ENCODE data around the gene AFG3L2. TPM values are rescaled to one million over a fixed set of nuclear protein-coding genes. Genes with fewer than 3 reads are reported as not detected.
"Not testable (repeated sequence)": the region's sequence is repeated elsewhere in the genome, so short reads cannot be mapped to it uniquely, and the experiment has no call there.

Gene AFG3L2
- total and polyA plus RNA-seq, 8 donors: 21.7 to 144 (median 44.0) TPM

GRCh38 chr18:12393510-12393909 lies 16.5 kb upstream of the AFG3L2 start:
- no peak overlapping the region for H3K27ac ChIP-seq
- TF ChIP-seq POLR2A (IDR thresholded peaks at IDR 0.05) (no peak), EP300 (IDR thresholded peaks at IDR 0.05) (no peak), CTCF (IDR thresholded peaks at IDR 0.05) (no peak), POLR2AphosphoS5 (IDR thresholded peaks at IDR 0.05) (no peak)
- no peaks in the 10 kb centered on the region for H3K36me3 ChIP-seq
- no peaks in the 10 kb centered on the region for H3K27me3 ChIP-seq
- no peaks in the 10 kb centered on the region for H3K4me1 ChIP-seq
- H3K4me3 ChIP-seq: no peak overlapping the region
- 67 to 85% (median 68%) methylated on average over 3 of the region's 3 CpGs for WGBS, 5 donors
- no peak for DNase-seq
- intact Hi-C loops (cut with DNase I; ENCODE audit: low total_unique reads): loop anchor here (5.0 kb wide), 1 partner anchor 269 kb away; no protein-coding TSS in a partner anchor
- no peaks in the 10 kb centered on the region for H3K9me3 ChIP-seq

GRCh38 chr18:12391487-12392165 lies 14.6 kb upstream of the AFG3L2 start:
- intact Hi-C loops (cut with DNase I; ENCODE audit: low total_unique reads): loop anchor here (5.0 kb wide), 1 partner anchor 271 kb away; no protein-coding TSS in a partner anchor
- Histone ChIP-seq H3K9me3 (no peaks in the 10 kb centered on the region), H3K4me3 (no peak overlapping the region), H3K27me3 (no peaks in the 10 kb centered on the region), H3K27ac (no peak overlapping the region), H3K36me3 (no peaks in the 10 kb centered on the region), H3K4me1 (no peaks in the 10 kb centered on the region)
- no peak for TF ChIP-seq POLR2A (IDR thresholded peaks at IDR 0.05)
- TF ChIP-seq CTCF (IDR thresholded peaks at IDR 0.05): peak in 6 of 7 experiments; percentile 3 to 87 (median 79)
- TF ChIP-seq POLR2AphosphoS5 (IDR thresholded peaks at IDR 0.05): peak in 1 of 3 donors; percentile 21
- DNase-seq: peak; percentile 61 to 87
- WGBS, 5 donors: 8 to 14% (median 12%) methylated on average over 9 of the region's 9 CpGs

GRCh38 chr18:12388442-12388841 lies 11.4 kb upstream of the AFG3L2 start:
- intact Hi-C loops (cut with DNase I; ENCODE audit: low total_unique reads): no loop called here
- Histone ChIP-seq H3K27me3 (no peaks in the 10 kb centered on the region), H3K36me3 (no peaks in the 10 kb centered on the region), H3K27ac (no peak overlapping the region), H3K4me1 (no peaks in the 10 kb centered on the region), H3K4me3 (no peak overlapping the region), H3K9me3 (no peaks in the 10 kb centered on the region)
- no peak for DNase-seq
- TF ChIP-seq EP300 (IDR thresholded peaks at IDR 0.05) (no peak), POLR2A (IDR thresholded peaks at IDR 0.05) (no peak), CTCF (IDR thresholded peaks at IDR 0.05) (no peak), POLR2AphosphoS5 (IDR thresholded peaks at IDR 0.05) (no peak)
- WGBS, 5 donors: 75 to 82% (median 77%) methylated on average over 3 of the region's 3 CpGs

- TF ChIP-seq EP300 (IDR thresholded peaks at IDR 0.05): no peak
- TF ChIP-seq POLR2A (IDR thresholded peaks at IDR 0.05): no peak
- no peak for TF ChIP-seq POLR2AphosphoS5 (IDR thresholded peaks at IDR 0.05)
- no peak for TF ChIP-seq CTCF (IDR thresholded peaks at IDR 0.05)
- Histone ChIP-seq H3K4me1 (no peaks in the 10 kb centered on the region), H3K9me3 (no peaks in the 10 kb centered on the region), H3K4me3 (no peak overlapping the region), H3K36me3 (no peaks in the 10 kb centered on the region), H3K27ac (no peak overlapping the region), H3K27me3 (no peaks in the 10 kb centered on the region)
- 70 to 80% (median 77%) methylated on average over 2 of the region's 2 CpGs for WGBS, 5 donors
- no peak for DNase-seq
- intact Hi-C loops (cut with DNase I; ENCODE audit: low total_unique reads): no loop called here
Measured at GRCh38 chr18:12384261-12384660, 7.2 kb upstream of the AFG3L2 start.

- 83 to 98% (median 92%) methylated on average over 5 of the region's 5 CpGs for WGBS, 5 donors
Measured at GRCh38 chr18:12383759-12384158, 6.7 kb upstream of the AFG3L2 start.

GRCh38 chr18:12382221-12382814 lies 5.3 kb upstream of the AFG3L2 start:
- H3K27ac ChIP-seq; H3K4me1 ChIP-seq; H3K4me3 ChIP-seq; H3K27me3 ChIP-seq; H3K9me3 ChIP-seq; DNase-seq; intact Hi-C loops (cut with DNase I; ENCODE audit: low total_unique reads); H3K36me3 ChIP-seq: not testable (repeated sequence)
- 67 to 85% (median 78%) methylated on average over 6 to 7 of the region's 7 CpGs for WGBS, 5 donors

More at GRCh38 chr18:12383759-12384158, 6.7 kb upstream of the AFG3L2 start:
- DNase-seq; H3K4me3 ChIP-seq; intact Hi-C loops (cut with DNase I; ENCODE audit: low total_unique reads); H3K27me3 ChIP-seq; H3K27ac ChIP-seq; H3K4me1 ChIP-seq; H3K36me3 ChIP-seq; H3K9me3 ChIP-seq: not testable (repeated sequence)

GRCh38 chr18:12378198-12378558 lies 1.2 kb upstream of the AFG3L2 start:
- H3K36me3 ChIP-seq; intact Hi-C loops (cut with DNase I; ENCODE audit: low total_unique reads); H3K9me3 ChIP-seq; H3K27me3 ChIP-seq; DNase-seq: not testable (repeated sequence)
- WGBS, 5 donors: 63 to 77% (median 65%) methylated on average over 5 of the region's 5 CpGs
- H3K27ac ChIP-seq: peak overlapping the region in 3 of 5 donors; percentile 99 to 100 (median 100)
- peak overlapping the region in 3 of 4 donors; percentile 57 to 69 (median 66) for H3K4me3 ChIP-seq
- H3K4me1 ChIP-seq: peaks cover 13 to 40% (median 40%) of the 10 kb centered on the region in 4 donors
